H1 (cell line): ENCODE measurements around the gene EEF2K.

Experiments
- ATF3 ChIP-seq: IDR thresholded peaks from 2 replicates; pipeline ENCODE4 v1.6.1; 2011; ENCODE audit warnings: low read depth, mild to moderate bottlenecking, low read length; ENCODE audit not compliant: insufficient read depth
- CTCF ChIP-seq, 3 experiments: IDR thresholded peaks; 1 replicate in 2 of 3; 2 replicates in 1 of 3; pipeline versions ENCODE4 v1.5.1 to v1.6.1; 2011; ENCODE audit warnings: low read length in 3 of 3, mild to moderate bottlenecking in 3 of 3, inconsistent platforms in 2 of 3, low read depth in 1 of 3, moderate library complexity in 1 of 3; ENCODE audit not compliant: insufficient read depth in 1 of 3; ENCODE audit errors: control extremely low read depth in 1 of 3
- EGR1 ChIP-seq: IDR thresholded peaks from 2 replicates; pipeline ENCODE4 v1.6.1; 2011; ENCODE audit warnings: low read depth, low read length, borderline replicate concordance
- EZH2 ChIP-seq: fragments of 200-600 bp; sonication (generic); IDR thresholded peaks from 2 replicates; pipeline ENCODE4 v1.7.1; 2012; ENCODE audit warnings: low read depth, mild to moderate bottlenecking, moderate library complexity, low read length, inconsistent platforms; ENCODE audit not compliant: severe bottlenecking
- GTF2F1 ChIP-seq: IDR thresholded peaks from 2 replicates; pipeline ENCODE4 v1.6.1; 2012; ENCODE audit warnings: low read depth, low read length, improper control_type of control experiment, borderline replicate concordance
- HDAC2 ChIP-seq, 2 experiments: fragments of 300-600 bp in 1 of 2; sonication (generic) in 1 of 2; IDR thresholded peaks; 2 replicates each; pipeline ENCODE4 v1.6.1; 2011 to 2012; ENCODE audit warnings: low read depth in 2 of 2, low read length in 2 of 2, mild to moderate bottlenecking in 2 of 2, moderate library complexity in 2 of 2, borderline replicate concordance in 1 of 2, inconsistent platforms in 1 of 2
- NRF1 ChIP-seq: IDR thresholded peaks from 2 replicates; pipeline ENCODE4 v1.6.1; 2011; ENCODE audit warnings: mild to moderate bottlenecking, low read depth, low read length, improper control_type of control experiment
- POLR2AphosphoS5 ChIP-seq: IDR thresholded peaks from 2 replicates; pipeline ENCODE4 v1.6.1; 2011; ENCODE audit warnings: low read depth, low read length
- RAD21 ChIP-seq, 2 experiments: IDR thresholded peaks in 1 of 2; conservative IDR thresholded peaks in 1 of 2; 2 replicates each; pipeline ENCODE4 v1.6.1; 2011; ENCODE audit warnings: low read depth in 2 of 2, low read length in 2 of 2, improper control_type of control experiment in 1 of 2, inconsistent platforms in 1 of 2, mild to moderate bottlenecking in 1 of 2, moderate library complexity in 1 of 2
- RXRA ChIP-seq: IDR thresholded peaks from 2 replicates; pipeline ENCODE4 v1.6.1; 2011; ENCODE audit warnings: low read depth, mild to moderate bottlenecking, low read length, moderate library complexity; ENCODE audit not compliant: insufficient read depth
- SIN3A ChIP-seq, 2 experiments: IDR thresholded peaks in 1 of 2; conservative IDR thresholded peaks in 1 of 2; 2 replicates each; pipeline ENCODE4 v1.6.1; 2011 to 2012; ENCODE audit warnings: low read length in 2 of 2, improper control_type of control experiment in 1 of 2, low read depth in 1 of 2, mild to moderate bottlenecking in 1 of 2
- SRF ChIP-seq: IDR thresholded peaks from 2 replicates; pipeline ENCODE4 v1.6.1; 2011; ENCODE audit warnings: mild to moderate bottlenecking, low read depth, low read length, moderate library complexity

DNA sequence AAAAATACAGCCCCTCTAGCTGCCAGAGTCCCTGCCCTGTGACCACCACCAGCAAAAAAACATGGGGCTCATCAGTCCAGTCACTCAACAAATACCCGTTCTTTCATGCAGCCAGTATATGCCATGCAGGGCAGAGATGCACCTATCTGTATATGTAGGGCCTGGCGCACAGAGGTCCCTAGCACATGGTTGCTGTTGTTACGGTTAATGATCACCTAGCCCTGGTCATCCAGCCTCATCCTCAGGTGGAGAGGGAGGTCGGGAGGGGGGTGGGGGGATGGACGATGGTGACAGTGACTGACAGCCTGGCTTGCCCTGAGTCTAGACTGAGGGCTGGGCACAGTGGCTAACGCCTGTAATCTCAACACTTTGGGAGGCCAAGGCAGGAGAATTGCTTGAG, 42.3 kb upstream of the EEF2K start:
- no peak for TF ChIP-seq ATF3
- TF ChIP-seq CTCF (IDR thresholded peaks at IDR 0.05; ENCODE audit: control extremely low read depth in 1 of 3, insufficient read depth in 1 of 3, low read depth in 1 of 3, low read length in 3 of 3) = no peak
- TF ChIP-seq EZH2 = no peak
- TF ChIP-seq RAD21 (IDR thresholded peaks at IDR 0.05 in 1 of 2, conservative IDR thresholded peaks at IDR 0.05 in 1 of 2; ENCODE audit: low read depth in 2 of 2, low read length in 2 of 2) = no peak
- TF ChIP-seq SIN3A (conservative IDR thresholded peaks at IDR 0.05 in 1 of 2, IDR thresholded peaks at IDR 0.05 in 1 of 2; ENCODE audit: low read depth in 1 of 2, low read length in 2 of 2) = no peak
- TF ChIP-seq HDAC2 (IDR thresholded peaks at IDR 0.05; ENCODE audit: borderline replicate concordance in 1 of 2, low read depth in 2 of 2, low read length in 2 of 2) = no peak
- no peak for TF ChIP-seq GTF2F1
- no peak for TF ChIP-seq POLR2AphosphoS5
- no peak for TF ChIP-seq EGR1
- no peak for TF ChIP-seq NRF1
- no peak for TF ChIP-seq SRF
- TF ChIP-seq RXRA = no peak
